ENCODE data around the gene AP1M2.
"Not testable (repeated sequence)": the region's sequence is repeated elsewhere in the genome, so short reads cannot be mapped to it uniquely, and the experiment has no call there.

The AP1M2 gene

GRCh38 chr19:10562609-10563008 is 24.5 kb downstream of the AP1M2 start:
- no peak for DNase-seq

- DNase-seq, result no peak
Measured at GRCh38 chr19:10560154-10560553, 27.0 kb downstream of the AP1M2 start.

DNA sequence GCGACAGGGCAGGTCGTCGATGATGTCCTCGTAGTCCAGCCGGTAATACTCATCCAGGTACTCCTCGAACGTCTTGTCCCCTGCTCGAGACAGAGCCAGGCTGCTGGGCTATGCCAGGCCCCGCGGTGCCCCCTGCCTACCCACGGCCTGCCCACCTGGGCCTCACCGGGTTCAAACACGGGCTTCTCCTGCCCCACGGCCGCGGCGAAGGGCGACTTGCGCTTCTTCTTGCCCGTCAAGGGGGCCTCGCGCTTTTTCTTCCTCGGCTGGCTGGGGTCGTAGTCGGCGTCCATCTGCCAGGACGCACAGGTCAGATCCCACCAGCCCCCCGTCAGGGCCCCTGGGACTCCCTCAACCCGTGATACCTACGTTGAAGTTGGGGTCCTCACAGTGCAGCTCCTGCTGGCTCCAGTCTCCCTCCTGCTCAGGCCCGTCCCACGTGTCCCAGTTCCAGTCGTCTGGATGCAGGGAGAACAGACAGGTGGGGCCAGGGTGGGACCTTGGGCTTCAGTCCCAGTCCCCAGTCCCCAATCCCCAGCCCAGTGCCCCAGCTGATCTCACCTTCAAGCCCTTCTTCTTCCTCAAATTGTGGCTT is 29.4 kb downstream of the AP1M2 start:
- DNase-seq, result no peak

GRCh38 chr19:10555610-10555973 is 31.5 kb downstream of the AP1M2 start:
- DNase-seq, result no peak

GRCh38 chr19:10554760-10555609 is 32.1 kb downstream of the AP1M2 start:
- no peak for DNase-seq

GRCh38 chr19:10553943-10554381 is 33.1 kb downstream of the AP1M2 start:
- DNase-seq, result peak; percentile 92 to 94

- DNase-seq, result no peak
Measured at GRCh38 chr19:10553087-10553667, 33.9 kb downstream of the AP1M2 start.

DNA sequence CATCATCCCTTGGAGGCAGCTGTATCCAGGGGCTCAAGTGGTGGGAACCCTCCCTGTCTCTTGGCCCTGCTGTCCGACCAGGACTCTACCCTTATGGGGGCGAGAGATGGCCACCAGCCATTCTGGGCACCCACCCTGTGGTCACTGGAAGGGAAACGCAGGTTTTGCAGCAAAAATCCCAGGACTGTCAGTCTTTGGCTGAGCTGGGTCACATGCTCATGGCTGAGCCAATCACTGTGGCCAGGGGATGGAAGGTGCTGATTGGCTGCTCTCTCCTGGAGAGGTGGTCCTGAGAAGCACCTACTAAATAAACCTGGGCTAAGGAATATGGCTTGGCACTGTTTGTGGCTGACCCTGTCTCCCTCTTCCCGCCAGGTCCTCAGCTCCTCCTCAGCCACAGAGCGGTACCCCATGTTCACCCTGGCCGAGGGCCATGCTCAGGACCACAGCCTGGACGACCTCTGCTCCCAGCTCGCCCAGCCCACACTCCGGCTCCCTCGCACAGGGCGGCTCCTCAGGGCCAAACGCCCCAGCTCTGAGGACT is 34.5 kb downstream of the AP1M2 start:
- no peak for DNase-seq

GRCh38 chr19:10551698-10552301 is 35.3 kb downstream of the AP1M2 start:
- peak; percentile 16 to 38 for DNase-seq

DNA sequence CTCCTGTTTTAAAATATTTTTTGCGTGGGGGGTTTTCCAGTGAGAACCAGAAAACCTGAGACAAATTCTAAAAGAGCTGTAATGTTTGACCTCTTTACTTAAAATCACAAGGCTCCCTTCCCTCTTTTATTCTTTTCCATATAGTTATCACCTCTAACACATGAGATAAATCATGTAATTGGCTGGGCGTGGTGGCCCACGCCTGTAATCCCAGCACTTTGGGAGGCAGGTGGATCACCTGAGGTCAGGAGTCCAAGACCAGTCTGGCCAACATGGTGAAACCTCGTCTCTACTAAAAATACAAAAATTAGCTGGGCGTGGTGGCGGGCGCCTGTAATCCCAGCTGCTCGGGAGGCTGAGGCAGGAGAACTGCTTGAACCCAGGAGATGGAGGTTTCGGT is 36.1 kb downstream of the AP1M2 start:
- not testable (repeated sequence) for DNase-seq

DNA sequence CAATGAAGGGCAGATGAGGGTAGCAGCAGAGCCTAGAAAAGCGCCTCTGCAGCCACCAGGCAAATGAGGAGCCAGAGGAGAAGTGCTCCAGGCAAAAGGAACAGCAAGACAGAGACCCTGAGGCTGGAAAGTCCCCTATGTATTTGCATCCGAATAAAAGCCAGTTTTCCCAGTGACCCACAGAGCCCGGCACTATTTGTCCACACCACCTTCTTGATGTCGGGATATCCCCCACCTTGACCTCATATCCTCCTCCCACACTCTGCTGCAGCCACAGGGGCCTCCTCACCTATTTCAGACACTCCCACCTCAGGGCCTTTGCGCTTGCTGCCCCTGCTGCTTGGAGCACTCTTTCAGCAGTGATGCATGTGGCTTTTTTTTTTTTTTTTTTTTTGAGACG is 36.8 kb downstream of the AP1M2 start:
- no peak for DNase-seq

DNA sequence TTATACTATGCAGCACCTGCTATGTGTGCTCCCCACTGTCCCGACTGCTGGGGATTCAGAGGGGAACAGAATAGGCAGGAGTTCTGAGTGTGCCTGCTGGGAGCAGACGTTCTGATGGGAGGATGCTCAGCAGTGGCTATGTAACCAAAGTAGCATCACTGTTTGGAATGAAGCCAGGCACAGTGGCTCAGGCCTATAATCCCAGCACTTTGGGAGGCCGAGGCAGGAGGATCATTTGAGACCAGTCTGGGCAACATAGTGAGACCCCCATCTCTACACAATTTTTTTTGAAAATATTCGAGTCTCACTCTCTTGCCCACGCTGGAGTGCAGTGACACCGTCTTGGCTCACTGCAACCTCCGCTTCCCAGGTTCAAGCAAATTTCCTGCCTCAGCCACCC is 37.4 kb downstream of the AP1M2 start:
- no peak for DNase-seq

DNA sequence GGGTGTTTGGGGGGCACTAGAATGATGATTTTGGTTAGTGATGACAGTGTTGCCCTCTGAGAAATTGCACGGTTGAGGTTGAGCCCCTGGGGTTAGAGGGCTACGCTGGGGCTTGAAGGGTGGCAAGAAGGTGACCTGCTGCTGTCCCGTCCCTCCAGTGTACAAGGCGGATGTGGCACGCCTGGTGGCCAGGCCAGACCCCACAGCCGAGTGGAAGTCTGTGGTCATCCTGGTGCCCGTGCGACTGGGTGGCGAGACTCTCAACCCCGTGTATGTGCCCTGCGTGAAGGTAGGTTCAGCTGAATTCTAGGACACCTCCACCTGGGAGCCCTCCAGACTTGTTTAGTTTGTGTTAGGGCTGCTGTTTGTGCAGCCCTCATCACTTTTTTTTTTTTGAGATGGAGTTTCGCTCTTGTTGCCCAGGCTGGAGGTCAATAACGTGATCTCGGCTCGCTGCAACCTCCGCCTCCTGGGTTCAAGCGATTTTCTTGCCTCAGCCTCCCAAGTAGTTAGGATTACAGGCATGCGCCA is 38.3 kb downstream of the AP1M2 start:
- DNase-seq, result no peak

- DNase-seq, result no peak
Measured at GRCh38 chr19:10546817-10547216, 40.3 kb downstream of the AP1M2 start.

DNA sequence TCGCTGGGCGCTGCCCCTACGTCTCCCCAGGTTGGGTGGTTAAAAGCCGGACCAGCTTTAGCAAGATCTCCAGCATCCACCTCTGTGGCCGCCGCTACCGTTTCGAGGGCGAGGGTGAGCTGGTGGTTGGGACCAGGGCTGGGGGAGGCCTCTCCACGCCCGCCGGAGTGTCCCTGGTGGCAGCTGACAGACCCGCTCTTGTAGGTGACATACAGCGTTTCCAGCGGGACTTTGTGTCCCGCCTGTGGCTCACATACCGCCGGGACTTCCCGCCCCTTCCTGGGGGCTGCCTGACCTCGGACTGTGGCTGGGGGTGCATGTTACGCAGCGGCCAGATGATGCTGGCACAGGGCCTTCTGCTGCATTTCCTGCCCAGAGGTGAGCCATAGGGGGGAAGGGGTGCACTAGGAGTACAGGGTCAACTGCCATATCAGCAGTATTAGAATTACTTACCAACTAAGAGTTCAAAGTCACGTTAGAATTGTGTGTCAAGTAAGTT is 42.3 kb downstream of the AP1M2 start:
- no peak for DNase-seq

- DNase-seq, result no peak
Measured at GRCh38 chr19:10544242-10544752, 42.8 kb downstream of the AP1M2 start.

DNA sequence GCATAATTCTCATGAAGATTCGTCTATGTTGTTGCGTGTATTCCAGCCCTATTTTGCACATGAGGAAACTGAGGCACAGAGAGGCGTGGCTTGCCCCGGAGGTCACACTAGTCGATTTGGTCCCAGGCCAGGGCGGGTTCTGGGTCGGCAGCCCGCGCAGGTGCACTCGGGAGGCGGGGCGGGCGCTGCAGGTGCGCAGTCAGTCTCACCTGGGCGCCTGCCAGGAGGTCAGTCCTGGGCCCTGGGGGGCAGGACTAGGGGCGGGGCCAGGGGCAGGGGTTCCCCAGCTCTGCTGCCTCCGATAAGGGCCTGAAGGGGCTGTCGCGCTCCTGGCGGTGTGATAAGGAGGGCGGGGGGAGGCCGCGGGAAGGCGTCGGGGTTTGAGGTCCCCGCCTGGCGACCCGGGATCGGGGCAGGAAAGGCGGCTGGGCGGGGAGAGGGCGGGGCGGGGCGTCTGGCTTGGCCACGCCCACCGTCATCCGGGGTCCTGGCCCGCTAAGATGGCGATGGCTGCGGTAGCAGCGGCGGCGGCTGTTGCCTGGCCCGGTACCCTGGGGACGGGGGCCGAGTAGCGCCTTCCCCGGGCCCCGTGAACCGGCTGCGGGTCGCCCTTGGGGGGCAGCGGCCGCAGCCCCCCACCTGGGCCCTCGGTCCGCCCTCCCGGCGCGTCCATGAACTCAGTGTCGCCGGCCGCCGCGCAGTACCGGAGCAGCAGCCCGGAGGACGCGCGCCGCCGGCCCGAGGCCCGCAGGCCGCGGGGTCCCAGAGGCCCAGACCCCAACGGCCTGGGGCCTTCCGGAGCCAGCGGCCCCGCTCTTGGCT is 43.5 kb downstream of the AP1M2 start, which contains the start of gene ATG4D:
Gene ATG4D (plus strand): TSS at position 485 of the 822 bp plus-strand sequence. CDS start 187 bp downstream, at position 672.
- peak; percentile 52 to 62 for DNase-seq

DNA sequence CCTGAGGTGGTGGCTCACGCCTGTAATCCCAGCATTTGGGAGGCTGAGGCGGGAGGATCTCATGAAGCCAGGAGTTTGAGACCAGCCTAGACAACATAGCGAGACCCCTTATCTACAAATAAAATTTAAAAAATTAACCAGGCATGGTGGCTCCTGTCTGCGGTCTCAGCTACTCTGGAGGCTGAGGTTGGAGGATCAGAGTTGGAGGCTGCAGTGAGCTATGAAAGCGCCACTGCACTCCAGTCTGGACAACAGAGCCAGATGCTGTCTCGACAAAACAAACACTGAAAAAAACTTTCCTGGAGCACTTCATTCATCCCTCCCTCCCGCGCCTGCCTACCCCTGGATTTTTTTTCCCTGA is 44.1 kb downstream of the AP1M2 start:
- no peak for DNase-seq

- DNase-seq, result not testable (repeated sequence)
Measured at GRCh38 chr19:10539016-10539415, 48.1 kb downstream of the AP1M2 start.

GRCh38 chr19:10538204-10538983 is 48.7 kb downstream of the AP1M2 start:
- no peak for DNase-seq

DNA sequence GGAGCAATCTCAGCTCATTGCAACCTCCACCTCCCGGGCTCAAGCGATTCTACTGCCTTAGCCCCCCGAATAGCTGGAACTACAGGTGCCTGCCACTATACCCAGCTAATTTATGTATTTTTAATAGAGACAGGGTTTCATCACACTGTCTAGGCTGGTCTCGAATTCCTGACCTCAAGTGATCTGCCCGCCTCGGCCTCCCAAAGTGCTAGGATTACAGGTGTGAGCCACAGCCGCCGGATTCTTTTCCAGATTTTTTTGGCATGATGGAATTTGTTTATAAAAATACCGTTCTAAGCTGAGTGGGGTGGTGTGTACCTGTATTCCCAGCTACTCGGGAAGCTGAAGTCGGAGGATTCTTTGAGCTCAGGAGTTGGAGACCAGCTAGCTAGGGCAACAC is 49.4 kb downstream of the AP1M2 start:
- no peak for DNase-seq

Data from Kasumi-1 (cell line).